HG03066 (cell line): Measurements from ENCODE around the gene ZSWIM3.
"Not testable (repeated sequence)": the region's sequence is repeated elsewhere in the genome, so short reads cannot be mapped to it uniquely, and the experiment has no call there.

ENCODE experiments used
- ATAC-seq: cut with Tn5 transposase; IDR thresholded peaks from one replicate; pipeline ENCODE4 v1.9.1; 2021; ENCODE audit warnings: low read depth; ENCODE audit not compliant: unreplicated experiment

The ZSWIM3 gene

GRCh38 chr20:45859916-45860315 lies 2.5 kb downstream of the ZSWIM3 start:
- ATAC-seq = no peak

- no peak for ATAC-seq
These were observed 3.3 kb downstream of the ZSWIM3 start for GRCh38 chr20:45860560-45861220.

GRCh38 chr20:45861221-45862075 lies 4.0 kb downstream of the ZSWIM3 start:
- no peak for ATAC-seq

- ATAC-seq = no peak
These were observed 6.4 kb downstream of the ZSWIM3 start for GRCh38 chr20:45863543-45864470.

GRCh38 chr20:45866454-45866853 lies 9.0 kb downstream of the ZSWIM3 start:
- ATAC-seq = no peak

- ATAC-seq = no peak
These were observed 9.9 kb downstream of the ZSWIM3 start for GRCh38 chr20:45867136-45867818.

GRCh38 chr20:45867819-45868176 lies 10.4 kb downstream of the ZSWIM3 start:
- ATAC-seq = no peak

- no peak for ATAC-seq
These were observed 15.2 kb downstream of the ZSWIM3 start for GRCh38 chr20:45872626-45873025.

- ATAC-seq = no peak
These were observed 16.1 kb downstream of the ZSWIM3 start for GRCh38 chr20:45873409-45874103.

- ATAC-seq = not testable (repeated sequence)
These were observed 16.7 kb downstream of the ZSWIM3 start for GRCh38 chr20:45874104-45874481.

GRCh38 chr20:45874576-45874975 lies 17.2 kb downstream of the ZSWIM3 start:
- ATAC-seq = no peak

GRCh38 chr20:45878076-45878761 lies 20.8 kb downstream of the ZSWIM3 start:
- no peak for ATAC-seq

GRCh38 chr20:45880988-45881788 lies 23.8 kb downstream of the ZSWIM3 start, which contains the start of gene ZSWIM1:
ZSWIM1 (plus strand) TSS chr20:45881227; CDS start chr20:45882593, 1,366 bp downstream.
- peak; percentile 98 for ATAC-seq

GRCh38 chr20:45882469-45883099 lies 25.2 kb downstream of the ZSWIM3 start:
- ATAC-seq = no peak

- ATAC-seq = no peak
These were observed 25.7 kb downstream of the ZSWIM3 start for GRCh38 chr20:45883100-45883469.

GRCh38 chr20:45886590-45887345 lies 29.4 kb downstream of the ZSWIM3 start:
- no peak for ATAC-seq

GRCh38 chr20:45887346-45887715 lies 29.9 kb downstream of the ZSWIM3 start, which contains the start of gene SPATA25:
SPATA25 (minus strand) TSS chr20:45887622; CDS start chr20:45887590, 32 bp downstream.
- ATAC-seq = no peak
